ENCODE results near the gene MYG1.

The MYG1 gene

GRCh38 chr12:53352331-53353256, 53.1 kb downstream of the MYG1 start:
- no peak overlapping the region for H3K4me3 ChIP-seq (ENCODE audit: low read depth, low read length)

- H3K4me3 ChIP-seq (ENCODE audit: low read depth, low read length), result no peak overlapping the region
Measured at GRCh38 chr12:53353257-53353655, 53.8 kb downstream of the MYG1 start.

- H3K4me3 ChIP-seq (ENCODE audit: low read depth, low read length), result no peak overlapping the region
Measured at GRCh38 chr12:53355121-53355520, 55.6 kb downstream of the MYG1 start.

All from iPS-11a (cell line).